ENCODE data around the gene ZIM2.
A peak's percentile ranks its signal among the peaks of the same experiment; 100 is the strongest.

ZIM2 gene

GRCh38 chr19:56808717-56809392 lies 31.7 kb downstream of the ZIM2 start:
- Histone ChIP-seq H3K36me3 (replicated peaks in 1 of 2; ENCODE audit: control insufficient read depth in 2 of 2, insufficient read depth in 2 of 2, low read length in 2 of 2) (peaks cover 0 to 11% of the 10 kb centered on the region in 2 donors), H3K23ac (ENCODE audit: low read depth, low read length, poor library complexity) (no peak overlapping the region), H3K14ac (ENCODE audit: low read length) (no peak overlapping the region), H3K27me3 (ENCODE audit: control insufficient read depth in 3 of 3, insufficient read depth in 3 of 3, low read depth in 1 of 3, low read length in 3 of 3) (peaks cover 0 to 31% (median 0%) of the 10 kb centered on the region in 3 experiments), H3K79me1 (ENCODE audit: low read depth, low read length) (peaks cover 4% of the 10 kb centered on the region), H4K8ac (ENCODE audit: low read depth, low read length) (no peak overlapping the region), H2BK120ac (ENCODE audit: low read depth, low read length) (no peak overlapping the region), H3K9me3 (replicated peaks in 1 of 2; ENCODE audit: control insufficient read depth in 2 of 2, insufficient read depth in 1 of 2, low read depth in 1 of 2, low read length in 2 of 2) (peaks cover 2 to 34% of the 10 kb centered on the region in 2 donors), H2BK12ac (ENCODE audit: low read length) (no peak overlapping the region), H2AFZ (ENCODE audit: low read length) (no peak overlapping the region), H4K91ac (ENCODE audit: low read depth, low read length, poor library complexity) (no peak overlapping the region), H3K4me1 (ENCODE audit: control insufficient read depth in 2 of 2, insufficient read depth in 1 of 2, low read depth in 1 of 2, low read length in 2 of 2) (no peaks in the 10 kb centered on the region), H2BK15ac (ENCODE audit: low read length) (no peak overlapping the region), H3K27ac (replicated peaks; ENCODE audit: low read length) (no peak overlapping the region), H2BK5ac (ENCODE audit: low read length) (no peak overlapping the region), H3K4me3 (ENCODE audit: low read length in 2 of 2) (no peak overlapping the region), H3K4ac (ENCODE audit: low read length) (no peak overlapping the region), H3K9ac (ENCODE audit: low read depth, low read length, poor library complexity) (no peak overlapping the region), H3K4me2 (ENCODE audit: insufficient read depth, low read length, poor library complexity, severe bottlenecking) (no peak overlapping the region), H3K18ac (ENCODE audit: low read length) (no peak overlapping the region), H2AK5ac (ENCODE audit: low read depth, low read length) (no peak overlapping the region)
- no peak for DNase-seq (ENCODE audit: low spot score)
- WGBS, 2 donors (ENCODE audit: extremely low coverage in 2 of 2, insufficient read length in 2 of 2, insufficient replicate concordance in 1 of 2), result no CpG with 5 or more reads among the region's 3 CpGs

- H3K79me1 ChIP-seq (ENCODE audit: low read depth, low read length), result no peaks in the 10 kb centered on the region
- H3K4me3 ChIP-seq (ENCODE audit: low read length in 2 of 2), result no peak overlapping the region
- H2BK120ac ChIP-seq (ENCODE audit: low read depth, low read length), result no peak overlapping the region
- peaks cover 0 to 4% of the 10 kb centered on the region in 2 donors for H3K36me3 ChIP-seq (replicated peaks in 1 of 2; ENCODE audit: control insufficient read depth in 2 of 2, insufficient read depth in 2 of 2, low read length in 2 of 2)
- no peak overlapping the region for H4K8ac ChIP-seq (ENCODE audit: low read depth, low read length)
- H3K4me1 ChIP-seq (ENCODE audit: control insufficient read depth in 2 of 2, insufficient read depth in 1 of 2, low read depth in 1 of 2, low read length in 2 of 2), result no peaks in the 10 kb centered on the region
- H3K14ac ChIP-seq (ENCODE audit: low read length), result no peak overlapping the region
- no peak overlapping the region for H2AK5ac ChIP-seq (ENCODE audit: low read depth, low read length)
- peaks cover 14 to 37% of the 10 kb centered on the region in 2 donors for H3K9me3 ChIP-seq (replicated peaks in 1 of 2; ENCODE audit: control insufficient read depth in 2 of 2, insufficient read depth in 1 of 2, low read depth in 1 of 2, low read length in 2 of 2)
- no peak overlapping the region for H4K91ac ChIP-seq (ENCODE audit: low read depth, low read length, poor library complexity)
- no peak overlapping the region for H3K23ac ChIP-seq (ENCODE audit: low read depth, low read length, poor library complexity)
- H3K27ac ChIP-seq (replicated peaks; ENCODE audit: low read length), result no peak overlapping the region
- no peak overlapping the region for H2BK12ac ChIP-seq (ENCODE audit: low read length)
- H3K18ac ChIP-seq (ENCODE audit: low read length), result no peak overlapping the region
- H3K9ac ChIP-seq (ENCODE audit: low read depth, low read length, poor library complexity), result no peak overlapping the region
- H2BK5ac ChIP-seq (ENCODE audit: low read length), result no peak overlapping the region
- peaks cover 0 to 15% (median 0%) of the 10 kb centered on the region in 3 experiments for H3K27me3 ChIP-seq (ENCODE audit: control insufficient read depth in 3 of 3, insufficient read depth in 3 of 3, low read depth in 1 of 3, low read length in 3 of 3)
- no peak overlapping the region for H3K4me2 ChIP-seq (ENCODE audit: insufficient read depth, low read length, poor library complexity, severe bottlenecking)
- no peak for DNase-seq (ENCODE audit: low spot score)
- H2AFZ ChIP-seq (ENCODE audit: low read length), result no peak overlapping the region
- no peak overlapping the region for H3K4ac ChIP-seq (ENCODE audit: low read length)
- no peak overlapping the region for H2BK15ac ChIP-seq (ENCODE audit: low read length)
Observed at GRCh38 chr19:56806639-56807038, 33.9 kb downstream of the ZIM2 start.

GRCh38 chr19:56778351-56778750 lies 62.2 kb downstream of the ZIM2 start:
- Histone ChIP-seq H2BK15ac (ENCODE audit: low read length) (no peak overlapping the region), H3K27ac (replicated peaks; ENCODE audit: low read length) (no peak overlapping the region), H3K23ac (ENCODE audit: low read depth, low read length, poor library complexity) (no peak overlapping the region), H3K4ac (ENCODE audit: low read length) (no peak overlapping the region), H3K9ac (ENCODE audit: low read depth, low read length, poor library complexity) (no peak overlapping the region), H3K18ac (ENCODE audit: low read length) (no peak overlapping the region), H3K79me1 (ENCODE audit: low read depth, low read length) (peaks cover 1% of the 10 kb centered on the region), H4K91ac (ENCODE audit: low read depth, low read length, poor library complexity) (no peak overlapping the region), H3K4me1 (ENCODE audit: control insufficient read depth in 2 of 2, insufficient read depth in 1 of 2, low read depth in 1 of 2, low read length in 2 of 2) (no peaks in the 10 kb centered on the region), H2BK120ac (ENCODE audit: low read depth, low read length) (no peak overlapping the region), H3K4me3 (ENCODE audit: low read length in 2 of 2) (no peak overlapping the region), H2AK5ac (ENCODE audit: low read depth, low read length) (no peak overlapping the region), H2BK5ac (ENCODE audit: low read length) (no peak overlapping the region), H3K14ac (ENCODE audit: low read length) (no peak overlapping the region), H2BK12ac (ENCODE audit: low read length) (no peak overlapping the region), H3K9me3 (replicated peaks in 1 of 2; ENCODE audit: control insufficient read depth in 2 of 2, insufficient read depth in 1 of 2, low read depth in 1 of 2, low read length in 2 of 2) (peaks cover 6 to 12% of the 10 kb centered on the region in 2 donors), H3K27me3 (ENCODE audit: control insufficient read depth in 3 of 3, insufficient read depth in 3 of 3, low read depth in 1 of 3, low read length in 3 of 3) (peaks cover 0 to 24% (median 0%) of the 10 kb centered on the region in 3 experiments), H3K4me2 (ENCODE audit: insufficient read depth, low read length, poor library complexity, severe bottlenecking) (no peak overlapping the region), H3K36me3 (replicated peaks in 1 of 2; ENCODE audit: control insufficient read depth in 2 of 2, insufficient read depth in 2 of 2, low read length in 2 of 2) (peaks cover 0 to 2% of the 10 kb centered on the region in 2 donors), H2AFZ (ENCODE audit: low read length) (peak overlapping the region; percentile 26), H4K8ac (ENCODE audit: low read depth, low read length) (no peak overlapping the region)
- WGBS, 2 donors (ENCODE audit: extremely low coverage in 2 of 2, insufficient read length in 2 of 2, insufficient replicate concordance in 1 of 2), result no CpG with 5 or more reads among the region's 4 CpGs
- no peak for DNase-seq (ENCODE audit: low spot score)

GRCh38 chr19:56769650-56770049 lies 70.9 kb downstream of the ZIM2 start:
- H2BK12ac ChIP-seq (ENCODE audit: low read length), result no peak overlapping the region
- H3K36me3 ChIP-seq (replicated peaks in 1 of 2; ENCODE audit: control insufficient read depth in 2 of 2, insufficient read depth in 2 of 2, low read length in 2 of 2), result no peaks in the 10 kb centered on the region
- no peak overlapping the region for H3K18ac ChIP-seq (ENCODE audit: low read length)
- no peak overlapping the region for H3K4me3 ChIP-seq (ENCODE audit: low read length in 2 of 2)
- H2AFZ ChIP-seq (ENCODE audit: low read length), result no peak overlapping the region
- H2BK5ac ChIP-seq (ENCODE audit: low read length), result no peak overlapping the region
- H3K9me3 ChIP-seq (replicated peaks in 1 of 2; ENCODE audit: control insufficient read depth in 2 of 2, insufficient read depth in 1 of 2, low read depth in 1 of 2, low read length in 2 of 2), result peaks cover 3 to 15% of the 10 kb centered on the region in 2 donors
- no peaks in the 10 kb centered on the region for H3K27me3 ChIP-seq (ENCODE audit: control insufficient read depth in 3 of 3, insufficient read depth in 3 of 3, low read depth in 1 of 3, low read length in 3 of 3)
- H3K79me1 ChIP-seq (ENCODE audit: low read depth, low read length), result peaks cover 3% of the 10 kb centered on the region
- no peak overlapping the region for H4K91ac ChIP-seq (ENCODE audit: low read depth, low read length, poor library complexity)
- H2BK15ac ChIP-seq (ENCODE audit: low read length), result no peak overlapping the region
- no peak overlapping the region for H3K14ac ChIP-seq (ENCODE audit: low read length)
- WGBS, 2 donors (ENCODE audit: extremely low coverage in 2 of 2, insufficient read length in 2 of 2, insufficient replicate concordance in 1 of 2), result no CpG with 5 or more reads among the region's 4 CpGs
- H4K8ac ChIP-seq (ENCODE audit: low read depth, low read length), result no peak overlapping the region
- no peak overlapping the region for H3K4ac ChIP-seq (ENCODE audit: low read length)
- H3K4me2 ChIP-seq (ENCODE audit: insufficient read depth, low read length, poor library complexity, severe bottlenecking), result no peak overlapping the region
- H2AK5ac ChIP-seq (ENCODE audit: low read depth, low read length), result no peak overlapping the region
- H3K27ac ChIP-seq (replicated peaks; ENCODE audit: low read length), result no peak overlapping the region
- H3K23ac ChIP-seq (ENCODE audit: low read depth, low read length, poor library complexity), result no peak overlapping the region
- H2BK120ac ChIP-seq (ENCODE audit: low read depth, low read length), result no peak overlapping the region
- H3K9ac ChIP-seq (ENCODE audit: low read depth, low read length, poor library complexity), result no peak overlapping the region
- no peak for DNase-seq (ENCODE audit: low spot score)
- peaks cover 0 to 4% of the 10 kb centered on the region in 2 donors for H3K4me1 ChIP-seq (ENCODE audit: control insufficient read depth in 2 of 2, insufficient read depth in 1 of 2, low read depth in 1 of 2, low read length in 2 of 2)
